AG09319 (cell line): ENCODE measurements around the gene NEMF.
"Not testable (repeated sequence)": the region's sequence is repeated elsewhere in the genome, so short reads cannot be mapped to it uniquely, and the experiment has no call there.

Source experiments
- DNase-seq: peaks from one replicate; pipeline ENCODE4 v3.0.0-alpha.2; 2010; ENCODE audit warnings: low read depth; ENCODE audit errors: extremely low read depth
- TF ChIP-seq, protein P1 (sequence below): IDR thresholded peaks from 2 replicates; pipeline ENCODE4 v1.5.1; 2011; ENCODE audit warnings: low read depth, mild to moderate bottlenecking, inconsistent platforms, low read length, moderate library complexity

Gene NEMF

DNA sequence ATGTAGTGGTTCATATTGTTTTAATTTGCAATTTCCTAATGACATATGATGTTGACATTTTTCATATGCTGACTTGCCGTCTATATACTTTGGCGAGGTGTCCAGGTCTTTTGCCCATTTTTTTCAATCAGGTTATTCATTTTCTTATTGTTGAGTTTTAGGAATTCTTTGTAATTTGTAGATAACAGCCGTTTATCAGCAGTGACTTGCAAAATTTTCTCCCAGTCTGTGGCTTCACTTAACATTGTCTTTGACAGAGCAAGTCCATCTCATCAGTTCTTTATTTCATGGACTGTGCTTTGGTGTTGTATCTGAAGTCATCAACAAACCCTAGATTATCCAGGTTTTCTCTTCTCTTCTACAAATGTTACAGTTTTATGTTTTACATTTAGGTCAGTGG lies 97.2 kb downstream of the NEMF start:
- no peak for DNase-seq
- TF ChIP-seq, protein P1, sequence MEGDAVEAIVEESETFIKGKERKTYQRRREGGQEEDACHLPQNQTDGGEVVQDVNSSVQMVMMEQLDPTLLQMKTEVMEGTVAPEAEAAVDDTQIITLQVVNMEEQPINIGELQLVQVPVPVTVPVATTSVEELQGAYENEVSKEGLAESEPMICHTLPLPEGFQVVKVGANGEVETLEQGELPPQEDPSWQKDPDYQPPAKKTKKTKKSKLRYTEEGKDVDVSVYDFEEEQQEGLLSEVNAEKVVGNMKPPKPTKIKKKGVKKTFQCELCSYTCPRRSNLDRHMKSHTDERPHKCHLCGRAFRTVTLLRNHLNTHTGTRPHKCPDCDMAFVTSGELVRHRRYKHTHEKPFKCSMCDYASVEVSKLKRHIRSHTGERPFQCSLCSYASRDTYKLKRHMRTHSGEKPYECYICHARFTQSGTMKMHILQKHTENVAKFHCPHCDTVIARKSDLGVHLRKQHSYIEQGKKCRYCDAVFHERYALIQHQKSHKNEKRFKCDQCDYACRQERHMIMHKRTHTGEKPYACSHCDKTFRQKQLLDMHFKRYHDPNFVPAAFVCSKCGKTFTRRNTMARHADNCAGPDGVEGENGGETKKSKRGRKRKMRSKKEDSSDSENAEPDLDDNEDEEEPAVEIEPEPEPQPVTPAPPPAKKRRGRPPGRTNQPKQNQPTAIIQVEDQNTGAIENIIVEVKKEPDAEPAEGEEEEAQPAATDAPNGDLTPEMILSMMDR: no peak

DNA sequence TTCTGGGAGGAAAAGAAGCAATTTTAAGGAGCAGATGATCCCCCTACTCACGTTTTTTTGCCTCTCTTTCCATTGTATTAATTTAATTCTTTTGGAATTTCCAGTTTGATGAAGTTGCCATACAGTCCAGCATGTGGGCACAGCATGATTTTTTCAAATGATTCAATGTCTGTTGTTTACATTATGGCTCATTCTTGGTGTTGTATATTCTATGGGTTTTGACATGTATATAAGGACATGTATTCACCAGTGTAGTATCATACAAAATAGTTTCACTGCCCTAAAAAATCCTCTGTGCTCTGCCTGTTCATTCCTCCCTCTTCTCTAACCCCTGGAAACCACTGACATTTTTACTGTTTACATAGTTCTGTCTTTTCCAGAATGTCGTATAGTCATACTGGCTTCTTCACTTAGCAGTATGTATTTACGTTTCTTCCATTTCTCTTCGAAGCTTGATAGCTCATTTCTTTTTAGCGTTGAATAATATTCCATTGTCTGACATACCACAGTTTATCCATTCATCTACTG lies 98.0 kb downstream of the NEMF start:
- TF ChIP-seq, protein P1: no peak
- DNase-seq: no peak

DNA sequence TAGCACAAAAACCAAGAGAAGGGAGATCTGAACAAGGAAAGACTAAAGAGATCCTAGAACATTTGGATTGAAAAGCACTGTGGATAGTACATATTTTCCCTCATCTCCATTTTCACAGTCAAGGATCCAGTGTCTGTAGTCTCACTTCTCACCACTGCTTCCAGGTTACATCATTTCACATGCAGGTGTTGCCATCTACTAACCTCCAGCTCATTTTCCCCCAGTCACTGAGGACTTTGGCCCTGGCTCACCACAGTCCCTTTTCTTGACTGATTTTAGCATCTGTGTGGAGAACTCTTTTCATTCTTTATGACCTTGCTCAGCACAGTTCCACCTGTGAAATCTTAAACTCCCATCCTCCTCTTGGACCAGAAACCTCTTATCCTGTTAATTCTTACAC lies 106.1 kb downstream of the NEMF start:
- DNase-seq: not testable (repeated sequence)

DNA sequence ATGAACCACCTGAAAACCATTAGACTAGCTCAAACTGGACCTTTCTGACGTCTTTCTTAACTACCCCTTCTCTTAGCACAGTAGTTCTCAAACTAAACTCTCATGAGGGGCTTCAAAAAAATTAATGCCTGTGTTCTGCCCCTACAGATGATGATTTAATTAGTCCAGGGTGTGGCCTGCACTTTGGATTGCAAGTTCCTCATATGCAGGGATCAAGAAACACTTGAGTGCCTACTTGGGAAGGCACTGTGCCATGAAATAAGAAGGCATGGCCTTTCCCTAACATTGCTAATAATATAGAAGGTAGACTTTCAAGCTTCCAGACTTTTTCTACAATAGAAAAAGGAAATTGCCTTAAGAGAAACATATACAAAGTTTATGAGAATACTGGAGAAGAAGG lies 107.4 kb downstream of the NEMF start:
- TF ChIP-seq, protein P1: no peak
- no peak for DNase-seq

DNA sequence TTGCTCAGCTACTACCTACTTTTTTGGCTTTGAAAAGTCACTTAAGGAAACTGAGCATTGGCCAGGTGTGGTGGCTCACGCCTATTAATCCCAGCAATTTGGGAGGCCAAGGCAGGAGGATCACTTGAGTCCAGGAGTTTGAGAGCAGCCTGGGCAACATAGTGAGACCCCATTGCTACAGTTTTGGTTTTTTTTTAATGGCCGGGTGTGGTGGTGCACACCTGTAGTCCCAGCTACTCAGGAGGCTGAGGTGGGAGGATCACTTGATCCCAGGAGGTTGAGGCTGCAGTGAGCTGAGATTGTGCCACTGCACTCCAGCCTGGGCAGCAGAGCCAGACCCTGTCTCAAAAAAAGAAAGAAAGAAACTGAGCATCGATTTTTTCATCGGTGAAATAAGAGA lies 116.9 kb downstream of the NEMF start:
- DNase-seq: not testable (repeated sequence)

DNA sequence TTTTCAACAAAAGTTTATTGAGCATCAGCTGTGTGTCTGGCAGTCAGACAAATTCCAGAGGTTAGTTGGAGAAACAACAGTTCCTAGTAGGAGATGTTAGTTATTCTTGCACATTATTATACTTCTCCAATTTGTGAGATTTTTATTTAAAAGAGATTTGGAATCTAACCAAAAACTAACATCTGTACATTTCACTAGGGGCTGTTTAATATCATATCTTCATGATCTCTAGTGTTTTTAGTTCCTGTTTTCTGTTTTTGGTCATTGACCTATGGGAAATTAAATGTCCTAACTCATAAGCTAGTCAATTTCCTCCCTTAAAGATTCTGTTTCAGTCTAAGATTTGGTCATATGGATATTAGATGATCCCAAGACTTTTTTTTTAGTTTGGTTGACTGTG lies 118.8 kb downstream of the NEMF start:
- TF ChIP-seq, protein P1: no peak
- no peak for DNase-seq

DNA sequence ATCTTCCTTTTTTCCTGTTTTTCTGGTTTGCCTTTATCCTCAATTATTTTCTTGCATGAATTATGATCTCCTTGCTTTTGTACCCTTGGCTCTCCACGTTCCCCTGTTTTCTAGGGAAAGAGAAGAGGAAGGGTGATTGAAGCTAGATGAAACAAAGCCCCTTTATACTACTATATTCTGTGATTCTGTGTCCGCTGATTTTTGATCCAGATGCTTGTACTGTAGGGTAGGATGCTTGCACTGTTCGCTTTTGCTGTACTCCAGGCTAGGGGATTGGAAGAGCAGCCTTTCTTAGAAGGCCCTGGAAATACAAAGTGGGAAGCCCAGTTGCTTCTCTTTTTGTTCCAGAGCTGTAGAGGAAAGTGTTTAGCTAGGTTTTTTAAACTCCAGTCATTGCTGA lies 119.7 kb downstream of the NEMF start:
- DNase-seq: no peak
- TF ChIP-seq, protein P1: no peak
